GM12878 (cell line): Measurements from ENCODE around the gene ITGA1.

ENCODE experiments used
- CREB1 ChIP-seq: IDR thresholded peaks from 2 replicates; pipeline ENCODE4 v1.6.1; 2012; ENCODE audit warnings: low read depth, mild to moderate bottlenecking, inconsistent platforms
- CTCF ChIP-seq, 3 experiments: IDR thresholded peaks in 2 of 3; conservative IDR thresholded peaks in 1 of 3; 2 replicates each; pipeline ENCODE4 v1.5.1; 2011; ENCODE audit warnings: low read depth in 3 of 3, low read length in 3 of 3, mild to moderate bottlenecking in 3 of 3, control low read depth in 2 of 3, moderate library complexity in 2 of 3, inconsistent platforms in 1 of 3, mixed read lengths in 1 of 3; ENCODE audit not compliant: control insufficient read depth in 2 of 3, insufficient read depth in 1 of 3; ENCODE audit errors: extremely low read depth in 1 of 3
- EZH2 ChIP-seq: IDR thresholded peaks from 2 replicates; pipeline ENCODE4 v1.6.1; 2012; ENCODE audit warnings: low read depth, mild to moderate bottlenecking, control low read depth, inconsistent platforms, low read length, borderline replicate concordance; ENCODE audit not compliant: control insufficient read depth
- FOXM1 ChIP-seq: IDR thresholded peaks from 2 replicates; pipeline ENCODE4 v1.6.1; 2012; ENCODE audit warnings: low read depth, mild to moderate bottlenecking, inconsistent platforms, low read length, moderate library complexity
- HCFC1 ChIP-seq: fragments of 150-350 bp; IDR thresholded peaks from 2 replicates; pipeline ENCODE4 v1.6.1; 2014; ENCODE audit warnings: low read length
- JUND ChIP-seq: IDR thresholded peaks from 2 replicates; pipeline ENCODE4 v1.6.1; 2012; ENCODE audit warnings: low read depth, mild to moderate bottlenecking, low read length, improper control_type of control experiment, moderate library complexity
- MAX ChIP-seq: IDR thresholded peaks from 2 replicates; pipeline ENCODE4 v1.6.1; 2012; ENCODE audit warnings: low read depth, low read length, improper control_type of control experiment
- MYC ChIP-seq: IDR thresholded peaks from 2 replicates; pipeline ENCODE4 v1.6.1; 2011; ENCODE audit warnings: mild to moderate bottlenecking, low read length, moderate library complexity, inconsistent platforms; ENCODE audit not compliant: insufficient read depth, insufficient replicate concordance, insufficient read length, severe bottlenecking
- NFYB ChIP-seq: IDR thresholded peaks from 2 replicates; pipeline ENCODE4 v1.6.1; 2011; ENCODE audit warnings: low read depth, mild to moderate bottlenecking, low read length, improper control_type of control experiment, moderate library complexity; ENCODE audit not compliant: insufficient read depth
- NR2C2 ChIP-seq: IDR thresholded peaks from 2 replicates; pipeline ENCODE4 v1.6.1; 2011; ENCODE audit warnings: borderline replicate concordance, low read depth; ENCODE audit not compliant: control insufficient read depth, insufficient read length
- POLR2A ChIP-seq: IDR thresholded peaks from 2 replicates; pipeline ENCODE4 v1.6.1; 2011; ENCODE audit warnings: low read depth, mild to moderate bottlenecking, low read length
- POLR2AphosphoS5 ChIP-seq: IDR thresholded peaks from 2 replicates; pipeline ENCODE4 v1.6.1; 2011; ENCODE audit warnings: mild to moderate bottlenecking, low read length, inconsistent platforms
- ZBTB11 ChIP-seq: fragments of 450-650 bp; formaldehyde crosslinking; IDR thresholded peaks from 2 replicates; pipeline ENCODE4 v1.5.0; 2022; ENCODE audit warnings: mild to moderate bottlenecking, missing genetic modification characterization

GRCh38 chr5:53006911-53007890 is 219.5 kb downstream of the ITGA1 start:
- TF ChIP-seq JUND (no peak), FOXM1 (no peak), CTCF (IDR thresholded peaks at IDR 0.05 in 2 of 3, conservative IDR thresholded peaks at IDR 0.05 in 1 of 3; ENCODE audit: control insufficient read depth in 2 of 3, extremely low read depth in 1 of 3, insufficient read depth in 1 of 3, low read depth in 3 of 3, low read length in 3 of 3) (no peak), MAX (no peak), ZBTB11 (CRISPR knock-in tag) (no peak), EZH2 (no peak), NR2C2 (no peak), POLR2A (no peak), POLR2AphosphoS5 (no peak), HCFC1 (no peak), MYC (no peak), CREB1 (no peak), NFYB (no peak)
